D721Med (cell line): ENCODE data around the gene MYH16.

Experiments used
- DNase-seq: peaks from one replicate; pipeline ENCODE4 v3.0.0; 2011; ENCODE audit warnings: low spot score; ENCODE audit not compliant: insufficient read length
- FAIRE-seq: peaks from 2 replicates; lab custom pipeline; 2011; peaks lifted over from hg19 to GRCh38; lab: Jason Lieb, UNC
- TF ChIP-seq, protein P1 (sequence below): IDR thresholded peaks from 2 replicates; pipeline ENCODE4 v1.5.1; 2012; ENCODE audit warnings: mild to moderate bottlenecking, control low read depth; ENCODE audit not compliant: insufficient read depth; ENCODE audit errors: missing control alignments

The MYH16 gene

DNA sequence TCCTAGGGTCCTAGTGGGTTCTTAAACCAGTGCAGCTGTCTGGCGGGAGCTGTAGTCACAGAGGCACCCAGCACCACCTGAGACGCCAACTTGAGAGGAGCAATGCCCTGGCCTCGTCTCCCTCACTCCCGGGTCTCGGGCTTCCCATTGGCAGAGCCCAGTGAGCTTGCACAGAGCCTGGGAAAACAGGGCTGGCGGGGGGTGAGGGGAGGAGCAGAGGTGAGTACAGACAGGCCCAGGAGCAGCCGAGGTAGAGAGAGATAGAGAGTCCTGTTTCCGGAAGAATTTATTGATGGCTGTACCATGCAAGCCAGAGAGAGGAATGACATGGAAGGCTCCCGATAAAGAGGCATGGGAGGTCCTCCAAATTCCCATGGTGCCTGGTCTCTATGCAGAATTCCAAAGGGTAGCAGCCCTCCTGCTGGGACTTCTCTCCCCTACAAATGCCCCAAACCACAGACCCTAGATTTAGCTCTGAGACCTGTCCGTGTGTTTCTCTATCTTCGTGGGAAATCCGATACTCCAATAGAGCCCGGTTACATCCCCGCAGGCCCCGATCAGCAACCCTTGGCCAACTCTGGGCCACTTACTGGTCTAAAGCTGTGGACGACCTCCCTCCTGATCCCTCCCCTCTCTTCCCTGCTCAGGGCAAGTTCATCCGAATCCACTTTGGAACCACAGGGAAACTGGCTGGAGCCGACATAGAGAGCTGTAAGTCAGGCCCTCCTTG lies 20.3 kb upstream of the MYH16 start:
- FAIRE-seq, result no peak
- TF ChIP-seq, protein P1, sequence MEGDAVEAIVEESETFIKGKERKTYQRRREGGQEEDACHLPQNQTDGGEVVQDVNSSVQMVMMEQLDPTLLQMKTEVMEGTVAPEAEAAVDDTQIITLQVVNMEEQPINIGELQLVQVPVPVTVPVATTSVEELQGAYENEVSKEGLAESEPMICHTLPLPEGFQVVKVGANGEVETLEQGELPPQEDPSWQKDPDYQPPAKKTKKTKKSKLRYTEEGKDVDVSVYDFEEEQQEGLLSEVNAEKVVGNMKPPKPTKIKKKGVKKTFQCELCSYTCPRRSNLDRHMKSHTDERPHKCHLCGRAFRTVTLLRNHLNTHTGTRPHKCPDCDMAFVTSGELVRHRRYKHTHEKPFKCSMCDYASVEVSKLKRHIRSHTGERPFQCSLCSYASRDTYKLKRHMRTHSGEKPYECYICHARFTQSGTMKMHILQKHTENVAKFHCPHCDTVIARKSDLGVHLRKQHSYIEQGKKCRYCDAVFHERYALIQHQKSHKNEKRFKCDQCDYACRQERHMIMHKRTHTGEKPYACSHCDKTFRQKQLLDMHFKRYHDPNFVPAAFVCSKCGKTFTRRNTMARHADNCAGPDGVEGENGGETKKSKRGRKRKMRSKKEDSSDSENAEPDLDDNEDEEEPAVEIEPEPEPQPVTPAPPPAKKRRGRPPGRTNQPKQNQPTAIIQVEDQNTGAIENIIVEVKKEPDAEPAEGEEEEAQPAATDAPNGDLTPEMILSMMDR, result no peak
- DNase-seq, result no peak

DNA sequence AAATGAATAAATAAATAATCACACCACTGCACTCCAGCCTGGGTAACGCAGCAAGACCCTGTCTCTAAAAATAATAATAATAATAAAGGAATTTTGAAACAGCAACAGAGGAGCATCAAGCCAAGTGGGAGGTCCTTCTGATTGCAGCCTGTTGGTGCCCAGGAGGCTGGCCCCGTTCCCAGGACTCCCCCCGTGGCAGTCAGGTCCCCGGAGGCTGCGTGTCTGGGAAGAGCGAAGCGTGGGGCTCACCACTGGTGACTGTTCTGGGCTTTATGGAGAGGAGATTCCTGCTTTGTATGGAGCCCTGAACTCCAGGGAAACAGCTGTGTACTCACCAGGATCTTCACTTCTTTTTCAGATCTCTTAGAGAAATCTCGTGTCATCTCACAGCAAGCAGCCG lies 19.3 kb upstream of the MYH16 start:
- FAIRE-seq, result no peak
- DNase-seq, result no peak
- TF ChIP-seq, protein P1, result no peak

DNA sequence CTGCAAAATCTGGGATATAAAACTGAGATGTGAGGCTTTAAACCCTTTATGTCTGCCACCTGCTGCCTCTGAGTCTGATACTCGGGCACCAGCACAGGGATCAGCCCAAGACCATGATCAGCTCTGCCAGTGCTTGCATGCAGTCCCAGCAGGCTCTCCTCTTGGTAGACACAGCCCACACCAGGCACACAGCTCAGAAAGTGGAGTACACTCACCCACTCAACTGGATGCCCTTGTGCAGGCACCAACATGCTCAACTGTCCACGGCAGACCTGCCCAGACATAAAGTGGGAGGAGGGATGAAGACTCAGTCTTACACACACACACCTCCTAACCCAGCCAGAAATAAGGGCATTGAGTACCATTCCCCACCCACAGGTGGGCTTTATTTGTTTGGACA lies 18.2 kb upstream of the MYH16 start:
- TF ChIP-seq, protein P1, result no peak
- no peak for FAIRE-seq

DNA sequence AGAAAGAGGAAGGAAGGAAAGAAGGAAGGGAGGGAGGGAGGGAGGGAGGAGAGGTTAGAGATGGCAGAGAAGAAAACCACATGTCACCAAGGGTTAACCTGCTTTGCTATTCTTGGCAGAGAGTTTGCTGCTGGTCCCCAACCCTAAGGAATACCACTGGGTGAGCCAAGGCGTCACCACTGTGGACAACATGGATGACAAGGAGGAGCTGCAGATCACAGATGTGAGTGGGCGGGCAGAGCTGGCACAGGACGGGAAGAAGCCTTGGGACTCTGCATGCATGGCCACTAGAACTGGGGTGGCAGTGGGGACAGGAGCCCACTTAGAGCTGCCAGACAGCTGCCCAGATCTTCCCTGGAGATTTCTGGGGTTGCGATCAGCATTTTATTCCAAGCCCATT lies 17.2 kb upstream of the MYH16 start:
- DNase-seq (no peak), FAIRE-seq (no peak)
- TF ChIP-seq, protein P1, result no peak

More for the DNA sequence above, 18.2 kb upstream of the MYH16 start:
- no peak for DNase-seq

DNA sequence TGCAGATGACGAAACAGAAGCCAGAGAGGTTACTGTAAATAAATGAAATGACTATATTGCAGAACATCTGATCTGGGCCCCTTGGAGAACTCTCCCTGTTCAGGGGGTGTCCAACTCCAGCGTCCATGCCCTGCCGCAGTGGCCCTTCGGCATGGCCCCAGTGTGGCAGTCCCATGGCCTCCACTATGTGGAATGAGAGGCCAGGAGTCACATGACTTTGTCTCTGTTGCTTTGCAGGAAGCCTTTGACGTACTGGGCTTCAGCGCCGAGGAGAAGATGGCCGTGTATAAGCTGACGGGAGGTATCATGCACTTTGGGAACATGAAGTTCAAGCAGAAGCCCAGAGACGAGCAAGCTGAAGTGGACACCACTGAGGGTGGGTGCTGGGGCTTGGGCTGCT lies 15.6 kb upstream of the MYH16 start:
- no peak for DNase-seq
- TF ChIP-seq, protein P1, result no peak
- no peak for FAIRE-seq

DNA sequence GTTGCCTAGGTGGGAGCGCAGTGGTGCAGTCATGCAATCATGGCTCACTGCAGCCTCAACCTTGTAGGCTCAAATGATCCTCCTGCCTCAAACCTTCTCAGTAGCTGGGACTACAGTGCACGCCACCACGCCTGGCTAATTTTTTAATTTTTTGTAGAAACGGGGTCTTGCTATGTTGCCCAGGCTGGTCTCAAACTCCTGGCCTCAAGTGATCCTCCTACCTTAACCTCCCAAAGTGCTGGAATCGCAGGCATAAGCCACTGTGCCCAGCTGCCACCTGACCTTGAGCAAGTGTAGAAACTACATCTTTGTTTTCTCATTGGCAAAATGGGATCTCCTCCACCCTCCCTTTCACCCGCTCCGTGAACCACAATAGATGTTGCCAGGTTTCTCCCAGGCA lies 15.0 kb upstream of the MYH16 start:
- TF ChIP-seq, protein P1, result no peak
- no peak for FAIRE-seq
- no peak for DNase-seq

DNA sequence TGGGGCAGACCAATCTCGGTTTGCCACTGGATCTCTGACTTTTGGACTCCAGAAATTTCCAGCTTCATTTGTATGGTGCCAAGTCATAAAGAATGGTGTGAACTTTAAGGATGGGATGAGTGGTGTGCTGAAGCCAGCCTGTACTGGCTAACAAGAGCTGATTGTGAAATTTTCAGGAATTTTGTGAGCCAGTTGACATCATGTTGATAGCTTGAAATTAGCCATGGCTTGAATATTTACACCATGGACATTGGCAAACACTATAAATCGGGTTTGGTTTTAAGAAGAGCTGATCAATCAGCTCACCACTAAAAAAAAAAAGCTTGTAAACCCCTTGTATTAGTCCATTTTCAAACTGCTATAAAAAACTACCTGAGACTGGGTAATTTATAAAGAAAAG lies 14.1 kb upstream of the MYH16 start:
- DNase-seq (no peak), FAIRE-seq (no peak)
- TF ChIP-seq, protein P1, result no peak
